Loucy (cell line): Measurements from ENCODE around the gene HIPK1.

Experiments
- H2AFZ ChIP-seq: fragments of 200-600 bp; sonication (generic); 2 replicates; pipeline ENCODE4 v1.6.0; 2016; ENCODE audit warnings: antibody characterized with exemption, mild to moderate bottlenecking, low read length, moderate library complexity
- H3F3A ChIP-seq: fragments of 200-600 bp; 2 replicates; pipeline ENCODE4 v1.6.0; 2016; ENCODE audit warnings: antibody characterized with exemption, low read depth, mild to moderate bottlenecking
- H3K27me3 ChIP-seq: fragments of 200-600 bp; sonication (generic); 2 replicates; pipeline ENCODE4 v1.6.1; 2014; ENCODE audit warnings: low read length, mild to moderate bottlenecking; ENCODE audit not compliant: insufficient read depth, poor library complexity, severe bottlenecking
- H3K36me3 ChIP-seq: fragments of 200-600 bp; sonication (generic); 2 replicates; pipeline ENCODE4 v1.6.1; 2016; ENCODE audit warnings: low read length; ENCODE audit not compliant: insufficient read depth
- H3K4me1 ChIP-seq: fragments of 200-600 bp; sonication (generic); 2 replicates; pipeline ENCODE4 v1.5.1; 2014; ENCODE audit warnings: low read length, mild to moderate bottlenecking; ENCODE audit not compliant: insufficient read depth, poor library complexity, severe bottlenecking
- H3K4me2 ChIP-seq: fragments of 200-600 bp; sonication (generic); 2 replicates; pipeline ENCODE4 v1.6.0; 2014; ENCODE audit warnings: antibody characterized with exemption, low read length, low read depth, mild to moderate bottlenecking; ENCODE audit not compliant: poor library complexity, severe bottlenecking
- H3K4me3 ChIP-seq: fragments of 200-600 bp; sonication (generic); 2 replicates; pipeline ENCODE4 v1.5.1; 2014; ENCODE audit warnings: low read length, mild to moderate bottlenecking, mixed read lengths; ENCODE audit not compliant: poor library complexity, severe bottlenecking
- H3K79me2 ChIP-seq: fragments of 200-600 bp; sonication (generic); 2 replicates; pipeline ENCODE4 v1.6.1; 2014; ENCODE audit warnings: low read length; ENCODE audit not compliant: insufficient read depth
- H3K9ac ChIP-seq: fragments of 200-600 bp; sonication (generic); 2 replicates; pipeline ENCODE4 v1.6.0; 2014; ENCODE audit warnings: mild to moderate bottlenecking, low read depth, low read length, moderate library complexity; ENCODE audit not compliant: poor library complexity, severe bottlenecking
- H3K9me2 ChIP-seq: fragments of 200-600 bp; sonication (generic); replicated peaks from 2 replicates; pipeline ENCODE4 v1.6.1; 2016; ENCODE audit warnings: low read depth, low read length, mixed read lengths
- H3K9me3 ChIP-seq: fragments of 200-600 bp; sonication (generic); 2 replicates; pipeline ENCODE4 v1.6.1; 2014; ENCODE audit warnings: mild to moderate bottlenecking, antibody characterized with exemption, low read length, low read depth; ENCODE audit not compliant: insufficient read depth
- H4K20me1 ChIP-seq: fragments of 200-600 bp; sonication (generic); 2 replicates; pipeline ENCODE4 v1.6.0; 2014; ENCODE audit warnings: antibody characterized with exemption, low read length, mild to moderate bottlenecking; ENCODE audit not compliant: insufficient read depth, poor library complexity, severe bottlenecking
- CTCF ChIP-seq: fragments of 200-600 bp; sonication (generic); conservative IDR thresholded peaks from 2 replicates; pipeline ENCODE4 v1.5.1; 2014; ENCODE audit warnings: mild to moderate bottlenecking, antibody characterized with exemption, low read length
- EZH2phosphoT487 ChIP-seq: fragments of 200-600 bp; IDR thresholded peaks from 2 replicates; pipeline ENCODE4 v1.6.1; 2018; ENCODE audit warnings: antibody characterized with exemption, mild to moderate bottlenecking, moderate library complexity, borderline replicate concordance

HIPK1 gene

GRCh38 chr1:113937146-113937545 is 8.0 kb downstream of the HIPK1 start:
- H3K9ac ChIP-seq, result peak overlapping the region; percentile 16
- H4K20me1 ChIP-seq, result peaks cover 95% of the 10 kb centered on the region
- H2AFZ ChIP-seq, result no peak overlapping the region
- H3K36me3 ChIP-seq, result peaks cover 15% of the 10 kb centered on the region
- H3K79me2 ChIP-seq, result peaks cover 97% of the 10 kb centered on the region
- H3F3A ChIP-seq, result peaks cover 3% of the 10 kb centered on the region; the same call in 1 of the 2 replicates
- H3K4me2 ChIP-seq, result peak overlapping the region; percentile 100
- H3K9me2 ChIP-seq, result no peaks in the 10 kb centered on the region
- no peaks in the 10 kb centered on the region for H3K27me3 ChIP-seq
- peak overlapping the region; percentile 45 for H3K4me3 ChIP-seq
- H3K9me3 ChIP-seq, result no peaks in the 10 kb centered on the region
- H3K4me1 ChIP-seq, result peaks cover 76% of the 10 kb centered on the region
- TF ChIP-seq EZH2phosphoT487 (no peak), CTCF (no peak)

GRCh38 chr1:113938192-113938591 is 9.1 kb downstream of the HIPK1 start:
- Histone ChIP-seq H3K9me3 (0 out of 2 replicates have a peak, but pooled peaks cover 1% of the 10 kb centered on the region), H4K20me1 (peaks cover 96% of the 10 kb centered on the region), H3K4me2 (peak overlapping the region; percentile 100), H3F3A (peaks cover 3% of the 10 kb centered on the region; the same call in 1 of the 2 replicates), H3K27me3 (no peaks in the 10 kb centered on the region), H3K9me2 (no peaks in the 10 kb centered on the region), H3K79me2 (peaks cover 97% of the 10 kb centered on the region), H3K9ac (no peak overlapping the region), H3K4me3 (no peak overlapping the region), H3K36me3 (peaks cover 24% of the 10 kb centered on the region), H3K4me1 (peaks cover 66% of the 10 kb centered on the region), H2AFZ (no peak overlapping the region)
- TF ChIP-seq EZH2phosphoT487 (no peak), CTCF (no peak)

GRCh38 chr1:113940365-113941244 is 11.5 kb downstream of the HIPK1 start:
- no peak for TF ChIP-seq CTCF
- TF ChIP-seq EZH2phosphoT487, result no peak
- peaks cover 48% of the 10 kb centered on the region for H3K4me1 ChIP-seq
- H3K9me2 ChIP-seq, result no peaks in the 10 kb centered on the region
- peak overlapping the region; percentile 16 for H3K4me2 ChIP-seq
- H3F3A ChIP-seq, result peaks cover 3% of the 10 kb centered on the region; the same call in 1 of the 2 replicates
- no peak overlapping the region for H3K4me3 ChIP-seq
- H3K9ac ChIP-seq, result no peak overlapping the region
- H3K79me2 ChIP-seq, result peaks cover 95% of the 10 kb centered on the region
- H3K36me3 ChIP-seq, result peaks cover 44% of the 10 kb centered on the region
- H3K9me3 ChIP-seq, result 0 out of 2 replicates have a peak, but pooled peaks cover 4% of the 10 kb centered on the region
- no peaks in the 10 kb centered on the region for H3K27me3 ChIP-seq
- no peak overlapping the region for H2AFZ ChIP-seq
- peaks cover 86% of the 10 kb centered on the region for H4K20me1 ChIP-seq
